Measurements from ENCODE around the gene SPINK5. TPM values are rescaled to one million over a fixed set of nuclear protein-coding genes. Genes with fewer than 3 reads are reported as not detected.

Gene SPINK5
- total and polyA plus RNA-seq, 4 donors: 4.2 to 9.6 (median 6.1) TPM

DNA sequence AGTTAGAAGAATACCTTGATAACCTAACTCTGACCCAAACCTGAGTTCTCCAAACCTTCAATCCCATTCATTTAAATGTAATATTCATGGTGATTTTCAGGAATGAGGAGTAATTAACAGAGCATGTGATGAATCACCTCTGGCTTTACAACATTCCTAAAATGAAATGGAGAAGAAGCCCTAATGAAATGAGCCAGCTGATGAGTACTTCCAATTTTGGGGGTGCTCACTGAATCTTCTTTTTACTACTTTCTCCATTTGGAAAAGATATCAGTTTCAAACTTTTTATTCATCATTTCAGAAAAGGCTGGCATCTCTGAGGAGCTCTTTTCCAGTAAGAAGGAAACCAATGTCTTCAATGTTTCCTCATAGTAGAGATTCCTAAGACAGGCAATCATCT lies 2.9 kb upstream of the SPINK5 start:
- no peaks in the 10 kb centered on the region for H3K27me3 ChIP-seq (ENCODE audit: control insufficient read depth in 3 of 3, insufficient read depth in 3 of 3, low read length in 2 of 3)
- H3K9me3 ChIP-seq (ENCODE audit: control insufficient read depth in 4 of 4, insufficient read depth in 3 of 4, low read length in 3 of 4): peaks cover 0 to 6% (median 4%) of the 10 kb centered on the region in 4 donors
- TF ChIP-seq, protein P1, sequence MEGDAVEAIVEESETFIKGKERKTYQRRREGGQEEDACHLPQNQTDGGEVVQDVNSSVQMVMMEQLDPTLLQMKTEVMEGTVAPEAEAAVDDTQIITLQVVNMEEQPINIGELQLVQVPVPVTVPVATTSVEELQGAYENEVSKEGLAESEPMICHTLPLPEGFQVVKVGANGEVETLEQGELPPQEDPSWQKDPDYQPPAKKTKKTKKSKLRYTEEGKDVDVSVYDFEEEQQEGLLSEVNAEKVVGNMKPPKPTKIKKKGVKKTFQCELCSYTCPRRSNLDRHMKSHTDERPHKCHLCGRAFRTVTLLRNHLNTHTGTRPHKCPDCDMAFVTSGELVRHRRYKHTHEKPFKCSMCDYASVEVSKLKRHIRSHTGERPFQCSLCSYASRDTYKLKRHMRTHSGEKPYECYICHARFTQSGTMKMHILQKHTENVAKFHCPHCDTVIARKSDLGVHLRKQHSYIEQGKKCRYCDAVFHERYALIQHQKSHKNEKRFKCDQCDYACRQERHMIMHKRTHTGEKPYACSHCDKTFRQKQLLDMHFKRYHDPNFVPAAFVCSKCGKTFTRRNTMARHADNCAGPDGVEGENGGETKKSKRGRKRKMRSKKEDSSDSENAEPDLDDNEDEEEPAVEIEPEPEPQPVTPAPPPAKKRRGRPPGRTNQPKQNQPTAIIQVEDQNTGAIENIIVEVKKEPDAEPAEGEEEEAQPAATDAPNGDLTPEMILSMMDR (IDR thresholded peaks at IDR 0.05; ENCODE audit: control extremely low read depth, extremely low read depth): no peak
- H3K27ac ChIP-seq (ENCODE audit: low read depth in 1 of 2, low read length in 1 of 2): no peak overlapping the region
- no peak overlapping the region for H3K4me3 ChIP-seq
- DNase-seq: no peak
- no peak overlapping the region for H3K9ac ChIP-seq (ENCODE audit: insufficient read depth in 1 of 2, low read length in 2 of 2)
- no peaks in the 10 kb centered on the region for H3K4me1 ChIP-seq (ENCODE audit: control insufficient read depth in 5 of 5, insufficient read depth in 5 of 5, low read length in 5 of 5)
- H3K36me3 ChIP-seq (ENCODE audit: control insufficient read depth in 4 of 4, insufficient read depth in 4 of 4, low read length in 4 of 4): no peaks in the 10 kb centered on the region
- no peak for ATAC-seq (ENCODE audit: insufficient read depth, low FRiP score)

DNA sequence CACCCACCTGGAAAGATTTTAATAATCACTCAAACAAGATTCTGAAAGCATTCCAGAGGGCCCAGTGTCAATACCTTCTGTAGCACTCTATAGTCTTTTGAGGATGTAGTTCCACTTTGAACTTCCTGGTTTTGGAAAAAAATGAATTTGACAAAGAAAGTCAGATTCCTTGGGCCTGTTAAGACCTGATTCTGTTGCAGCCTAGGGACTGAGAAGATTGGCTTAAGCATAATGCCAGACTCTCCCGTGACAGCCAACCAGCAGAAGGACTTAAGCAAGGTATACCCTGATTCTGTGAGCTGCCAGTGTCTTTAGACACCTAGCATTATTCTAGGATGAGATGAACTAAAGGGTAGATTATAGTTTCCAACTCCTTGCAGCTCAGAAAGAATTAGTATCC lies 6.8 kb downstream of the SPINK5 start:
- DNase-seq (peak in 1 of 3 donors; percentile 4), ATAC-seq (ENCODE audit: insufficient read depth, low FRiP score) (no peak)
- Histone ChIP-seq H3K4me3 (no peak overlapping the region), H3K36me3 (ENCODE audit: control insufficient read depth in 4 of 4, insufficient read depth in 4 of 4, low read length in 4 of 4) (no peaks in the 10 kb centered on the region), H3K27ac (ENCODE audit: low read depth in 1 of 2, low read length in 1 of 2) (no peak overlapping the region), H3K9ac (ENCODE audit: insufficient read depth in 1 of 2, low read length in 2 of 2) (no peak overlapping the region), H3K27me3 (ENCODE audit: control insufficient read depth in 3 of 3, insufficient read depth in 3 of 3, low read length in 2 of 3) (no peaks in the 10 kb centered on the region), H3K9me3 (ENCODE audit: control insufficient read depth in 4 of 4, insufficient read depth in 3 of 4, low read length in 3 of 4) (peaks cover 0 to under 1% (median 0%) of the 10 kb centered on the region in 4 donors), H3K4me1 (ENCODE audit: control insufficient read depth in 5 of 5, insufficient read depth in 5 of 5, low read length in 5 of 5) (no peaks in the 10 kb centered on the region)
- TF ChIP-seq, protein P1 (IDR thresholded peaks at IDR 0.05; ENCODE audit: control extremely low read depth, extremely low read depth): no peak
- 81 to 83% methylated on average over 1 of the region's 1 CpG for WGBS, 2 donors

DNA sequence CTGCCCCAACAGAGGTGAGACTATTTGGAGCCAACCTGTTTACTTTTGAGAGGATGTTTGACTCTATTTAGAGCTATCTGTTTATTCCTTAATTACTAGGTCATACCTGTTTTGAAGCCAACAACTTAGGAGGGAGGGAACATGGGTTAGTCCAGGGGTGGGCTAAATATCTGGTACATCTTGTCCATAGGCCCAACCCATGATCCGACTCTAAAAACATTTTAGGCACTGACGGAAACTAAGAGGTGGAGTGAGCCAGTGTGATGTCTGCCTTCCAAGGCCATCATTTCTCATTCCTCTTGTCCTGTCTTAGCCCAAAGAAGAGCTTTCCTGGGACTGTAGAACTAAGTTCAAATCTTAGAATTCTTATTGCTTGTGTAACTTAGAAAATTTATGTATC lies 8.4 kb downstream of the SPINK5 start:
- 78 to 89% methylated on average over 2 of the region's 2 CpGs for WGBS, 2 donors
- DNase-seq: no peak
- TF ChIP-seq, protein P1 (IDR thresholded peaks at IDR 0.05; ENCODE audit: control extremely low read depth, extremely low read depth): no peak
- Histone ChIP-seq H3K27ac (ENCODE audit: low read depth in 1 of 2, low read length in 1 of 2) (no peak overlapping the region), H3K27me3 (ENCODE audit: control insufficient read depth in 3 of 3, insufficient read depth in 3 of 3, low read length in 2 of 3) (no peaks in the 10 kb centered on the region), H3K9ac (ENCODE audit: insufficient read depth in 1 of 2, low read length in 2 of 2) (no peak overlapping the region), H3K36me3 (ENCODE audit: control insufficient read depth in 4 of 4, insufficient read depth in 4 of 4, low read length in 4 of 4) (no peaks in the 10 kb centered on the region), H3K4me1 (ENCODE audit: control insufficient read depth in 5 of 5, insufficient read depth in 5 of 5, low read length in 5 of 5) (no peaks in the 10 kb centered on the region), H3K4me3 (no peak overlapping the region), H3K9me3 (ENCODE audit: control insufficient read depth in 4 of 4, insufficient read depth in 3 of 4, low read length in 3 of 4) (peaks cover 0 to 6% (median 0%) of the 10 kb centered on the region in 4 donors)
- no peak for ATAC-seq (ENCODE audit: insufficient read depth, low FRiP score)

DNA sequence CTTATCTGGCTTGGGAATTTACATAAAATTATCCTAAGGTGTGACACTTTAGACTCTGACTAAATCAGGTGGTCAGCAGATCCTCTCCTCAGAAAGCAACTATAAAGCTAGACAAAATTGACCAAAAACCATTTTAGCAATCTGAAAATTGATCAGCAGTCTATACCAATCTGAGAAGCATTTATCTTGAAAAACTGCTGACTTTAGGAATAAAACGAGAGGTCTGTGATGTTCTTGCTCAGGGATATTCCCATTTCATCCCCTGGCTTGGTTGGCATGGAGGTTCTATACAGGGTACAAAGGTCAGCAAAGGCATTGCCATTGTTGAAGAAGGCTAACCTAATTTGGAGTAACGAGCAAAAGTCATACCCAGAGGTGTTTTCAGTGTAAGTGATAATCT lies 11.7 kb downstream of the SPINK5 start:
- no peak for ATAC-seq (ENCODE audit: insufficient read depth, low FRiP score)
- TF ChIP-seq, protein P1 (IDR thresholded peaks at IDR 0.05; ENCODE audit: control extremely low read depth, extremely low read depth): no peak

More for the DNA sequence above, 11.7 kb downstream of the SPINK5 start:
- H3K4me1 ChIP-seq (ENCODE audit: control insufficient read depth in 5 of 5, insufficient read depth in 5 of 5, low read length in 5 of 5): no peaks in the 10 kb centered on the region
- no peak for DNase-seq
- no peaks in the 10 kb centered on the region for H3K27me3 ChIP-seq (ENCODE audit: control insufficient read depth in 3 of 3, insufficient read depth in 3 of 3, low read length in 2 of 3)
- H3K27ac ChIP-seq (ENCODE audit: low read depth in 1 of 2, low read length in 1 of 2): no peak overlapping the region
- no peaks in the 10 kb centered on the region for H3K36me3 ChIP-seq (ENCODE audit: control insufficient read depth in 4 of 4, insufficient read depth in 4 of 4, low read length in 4 of 4)
- H3K9me3 ChIP-seq (ENCODE audit: control insufficient read depth in 4 of 4, insufficient read depth in 3 of 4, low read length in 3 of 4): peaks cover 0 to 6% (median 0%) of the 10 kb centered on the region in 4 donors
- H3K9ac ChIP-seq (ENCODE audit: insufficient read depth in 1 of 2, low read length in 2 of 2): no peak overlapping the region
- H3K4me3 ChIP-seq: no peak overlapping the region
- 84 to 93% methylated on average over 2 of the region's 2 CpGs for WGBS, 2 donors
